ENCODE data around the gene ZBED1. TPM values are rescaled to one million over a fixed set of nuclear protein-coding genes. Genes with fewer than 3 reads are reported as not detected.

The ZBED1 gene
- total and polyA plus RNA-seq, 2 donors (not counting 3 experiments of a cell fraction or from before 2014, with no cell fraction given) = 24.6 to 46.5 TPM

DNA sequence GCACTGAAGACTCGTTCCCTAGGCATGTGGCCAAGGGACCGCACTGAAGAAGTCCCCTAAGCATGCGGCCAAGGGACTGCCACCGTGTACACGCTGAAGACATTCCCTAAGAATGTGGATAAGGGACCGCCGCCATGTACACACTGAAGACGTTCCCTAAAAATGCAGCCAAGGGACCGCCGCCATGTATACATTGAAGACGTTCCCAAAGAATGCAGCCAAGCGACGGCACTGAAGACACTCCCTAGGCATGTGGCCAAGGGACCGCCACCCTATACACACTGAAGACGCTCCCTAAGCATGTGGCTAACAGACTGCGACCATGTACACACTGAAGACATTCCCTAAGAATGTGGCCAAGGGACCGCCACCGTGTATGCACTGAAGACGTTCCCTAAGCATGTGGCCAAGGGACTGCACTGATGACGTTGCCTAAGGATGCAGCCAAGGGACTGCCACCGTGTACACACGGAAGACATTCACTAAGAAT, 31.5 kb downstream of the ZBED1 start:
- Histone ChIP-seq H3K36me3 (ENCODE audit: control insufficient read depth in 2 of 2, extremely low read depth in 1 of 2, insufficient read depth in 2 of 2, low read length in 2 of 2) (no peaks in the 10 kb centered on the region), H3K27me3 (ENCODE audit: control insufficient read depth in 2 of 2, insufficient read depth in 2 of 2, low read length in 2 of 2) (no peaks in the 10 kb centered on the region), H3K9me1 (replicated peaks; ENCODE audit: control insufficient read depth, extremely low read depth, insufficient read depth, low read length) (no peaks in the 10 kb centered on the region), H3K4me3 (replicated peaks in 1 of 3; ENCODE audit: insufficient read depth in 1 of 3, low read depth in 1 of 3, low read length in 3 of 3) (no peak overlapping the region), H4K20me1 (replicated peaks; ENCODE audit: control insufficient read depth, extremely low read depth, insufficient read depth, low read length) (no peaks in the 10 kb centered on the region), H3K4me2 (ENCODE audit: insufficient read depth, low read length) (no peak overlapping the region), H3K9ac (replicated peaks; ENCODE audit: extremely low read depth, insufficient read depth, low read length) (no peak overlapping the region), H3K27ac (ENCODE audit: insufficient read depth, low read depth, low read length) (no peak overlapping the region), H2AFZ (ENCODE audit: low read depth, low read length) (no peak overlapping the region), H3K4me1 (ENCODE audit: control insufficient read depth, extremely low read depth, insufficient read depth, low read length) (no peaks in the 10 kb centered on the region), H3K79me2 (ENCODE audit: control insufficient read depth, insufficient read depth, low read length) (peaks cover 5% of the 10 kb centered on the region), H3K9me3 (replicated peaks; ENCODE audit: control insufficient read depth, insufficient read depth, low read length) (no peaks in the 10 kb centered on the region)
- no TSS peak for BruUV-seq (replicated peaks)
- DNase-seq (ENCODE audit: low read depth, low spot score) (no peak), FAIRE-seq (no peak)
- dilution Hi-C loops (cut with MboI; ENCODE audit: extremely low pct_ligation_motif_present, low sequenced_read_pairs) (no loop called here), intact Hi-C loops (cut with micrococcal nuclease) (no loop called here)
- TF ChIP-seq GATA2 (IDR thresholded peaks at IDR 0.05; ENCODE audit: insufficient read depth, insufficient read length, low read depth, low read length) = no peak
- no peak for TF ChIP-seq POLR2A (IDR thresholded peaks at IDR 0.05; ENCODE audit: low read depth, low read length)
- TF ChIP-seq JUN (IDR thresholded peaks at IDR 0.05; ENCODE audit: borderline replicate concordance, insufficient read depth, insufficient read length, low read depth) = no peak
- TF ChIP-seq, protein P1, sequence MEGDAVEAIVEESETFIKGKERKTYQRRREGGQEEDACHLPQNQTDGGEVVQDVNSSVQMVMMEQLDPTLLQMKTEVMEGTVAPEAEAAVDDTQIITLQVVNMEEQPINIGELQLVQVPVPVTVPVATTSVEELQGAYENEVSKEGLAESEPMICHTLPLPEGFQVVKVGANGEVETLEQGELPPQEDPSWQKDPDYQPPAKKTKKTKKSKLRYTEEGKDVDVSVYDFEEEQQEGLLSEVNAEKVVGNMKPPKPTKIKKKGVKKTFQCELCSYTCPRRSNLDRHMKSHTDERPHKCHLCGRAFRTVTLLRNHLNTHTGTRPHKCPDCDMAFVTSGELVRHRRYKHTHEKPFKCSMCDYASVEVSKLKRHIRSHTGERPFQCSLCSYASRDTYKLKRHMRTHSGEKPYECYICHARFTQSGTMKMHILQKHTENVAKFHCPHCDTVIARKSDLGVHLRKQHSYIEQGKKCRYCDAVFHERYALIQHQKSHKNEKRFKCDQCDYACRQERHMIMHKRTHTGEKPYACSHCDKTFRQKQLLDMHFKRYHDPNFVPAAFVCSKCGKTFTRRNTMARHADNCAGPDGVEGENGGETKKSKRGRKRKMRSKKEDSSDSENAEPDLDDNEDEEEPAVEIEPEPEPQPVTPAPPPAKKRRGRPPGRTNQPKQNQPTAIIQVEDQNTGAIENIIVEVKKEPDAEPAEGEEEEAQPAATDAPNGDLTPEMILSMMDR (IDR thresholded peaks at IDR 0.05; ENCODE audit: extremely low read depth in 1 of 2, insufficient read depth in 1 of 2, low read depth in 1 of 2, low read length in 2 of 2) = no peak
- no peak for TF ChIP-seq MYC (IDR thresholded peaks at IDR 0.05; ENCODE audit: low read depth, low read length)
- TF ChIP-seq POLR2AphosphoS5 (IDR thresholded peaks at IDR 0.05; ENCODE audit: insufficient read depth, low read depth, low read length) = no peak
- TF ChIP-seq FOS (IDR thresholded peaks at IDR 0.05; ENCODE audit: borderline replicate concordance, insufficient read depth, low read length) = no peak
- TF ChIP-seq, protein P2, sequence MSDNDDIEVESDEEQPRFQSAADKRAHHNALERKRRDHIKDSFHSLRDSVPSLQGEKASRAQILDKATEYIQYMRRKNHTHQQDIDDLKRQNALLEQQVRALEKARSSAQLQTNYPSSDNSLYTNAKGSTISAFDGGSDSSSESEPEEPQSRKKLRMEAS (IDR thresholded peaks at IDR 0.05; ENCODE audit: insufficient read depth, insufficient read length) = no peak
- TF ChIP-seq EZH2 (IDR thresholded peaks at IDR 0.05; ENCODE audit: borderline replicate concordance, low read depth, low read length, severe bottlenecking) = no peak
- CTCF ChIA-PET = no interaction called here
- POLR2A ChIA-PET = no interaction called here

All from endothelial cell of umbilical vein (primary cell).